Parathyroid adenoma (tissue), 2 donors: ENCODE data around the gene EIF1.
"Not testable (repeated sequence)": the region's sequence is repeated elsewhere in the genome, so short reads cannot be mapped to it uniquely, and the experiment has no call there.

Experiments
- H2AFZ ChIP-seq: fragments of 300-600 bp; sonication (generic); one replicate; pipeline ENCODE4 v1.7.0; 2017; ENCODE audit warnings: antibody characterized with exemption, mild to moderate bottlenecking
- H3K27ac ChIP-seq: fragments of 300-600 bp; sonication (generic); one replicate; pipeline ENCODE4 v1.7.0; 2017
- H3K27me3 ChIP-seq: fragments of 300-600 bp; sonication (generic); one replicate; pipeline ENCODE4 v1.7.0; 2017; ENCODE audit warnings: low read length; ENCODE audit not compliant: control insufficient read depth, insufficient read depth
- H3K36me3 ChIP-seq: fragments of 300-600 bp; sonication (generic); one replicate; pipeline ENCODE4 v1.7.0; 2017; ENCODE audit warnings: low read length; ENCODE audit not compliant: control insufficient read depth, insufficient read depth
- H3K4me1 ChIP-seq: fragments of 300-600 bp; sonication (generic); one replicate; pipeline ENCODE4 v1.7.0; 2017; ENCODE audit warnings: control low read depth
- H3K4me2 ChIP-seq: fragments of 300-600 bp; sonication (generic); one replicate; pipeline ENCODE4 v1.7.0; 2017; ENCODE audit warnings: low read length
- H3K4me3 ChIP-seq: fragments of 300-600 bp; sonication (generic); one replicate; pipeline ENCODE4 v1.7.0; 2017; ENCODE audit warnings: low read depth, low read length
- H3K79me2 ChIP-seq: fragments of 300-600 bp; sonication (generic); one replicate; pipeline ENCODE4 v1.7.0; 2017; ENCODE audit warnings: control low read depth
- H3K9ac ChIP-seq: fragments of 300-600 bp; sonication (generic); one replicate; pipeline ENCODE4 v1.7.0; 2017; ENCODE audit warnings: mild to moderate bottlenecking
- H3K9me3 ChIP-seq: fragments of 300-600 bp; sonication (generic); one replicate; pipeline ENCODE4 v1.7.0; 2017; ENCODE audit warnings: low read length; ENCODE audit not compliant: control insufficient read depth
- TF ChIP-seq, protein P1 (sequence below): fragments of 300-600 bp; sonication (generic); IDR thresholded peaks from one replicate; pipeline ENCODE4 v1.7.0; 2017; ENCODE audit warnings: antibody characterized with exemption, mild to moderate bottlenecking
- donor health status: primary hyperparathyroidism.

The EIF1 gene

GRCh38 chr17:41688641-41689496 lies at the start of gene EIF1:
EIF1 (plus strand) TSS chr17:41688885; CDS start chr17:41689039, 154 bp downstream.
- peaks cover 14% of the 10 kb centered on the region for H3K4me1 ChIP-seq
- H3K27me3 ChIP-seq = no peaks in the 10 kb centered on the region
- peaks cover 6% of the 10 kb centered on the region for H3K79me2 ChIP-seq
- H3K4me3 ChIP-seq = peak within 1 kb of the TSS; percentile 88
- H3K9ac ChIP-seq = peak within 1 kb of the TSS; percentile 100
- peak within 1 kb of the TSS; percentile 72 for H3K4me2 ChIP-seq
- H3K27ac ChIP-seq = peak within 1 kb of the TSS; percentile 100
- no peaks in the 10 kb centered on the region for H3K36me3 ChIP-seq
- H2AFZ ChIP-seq = peak within 1 kb of the TSS; percentile 84
- TF ChIP-seq, protein P1, sequence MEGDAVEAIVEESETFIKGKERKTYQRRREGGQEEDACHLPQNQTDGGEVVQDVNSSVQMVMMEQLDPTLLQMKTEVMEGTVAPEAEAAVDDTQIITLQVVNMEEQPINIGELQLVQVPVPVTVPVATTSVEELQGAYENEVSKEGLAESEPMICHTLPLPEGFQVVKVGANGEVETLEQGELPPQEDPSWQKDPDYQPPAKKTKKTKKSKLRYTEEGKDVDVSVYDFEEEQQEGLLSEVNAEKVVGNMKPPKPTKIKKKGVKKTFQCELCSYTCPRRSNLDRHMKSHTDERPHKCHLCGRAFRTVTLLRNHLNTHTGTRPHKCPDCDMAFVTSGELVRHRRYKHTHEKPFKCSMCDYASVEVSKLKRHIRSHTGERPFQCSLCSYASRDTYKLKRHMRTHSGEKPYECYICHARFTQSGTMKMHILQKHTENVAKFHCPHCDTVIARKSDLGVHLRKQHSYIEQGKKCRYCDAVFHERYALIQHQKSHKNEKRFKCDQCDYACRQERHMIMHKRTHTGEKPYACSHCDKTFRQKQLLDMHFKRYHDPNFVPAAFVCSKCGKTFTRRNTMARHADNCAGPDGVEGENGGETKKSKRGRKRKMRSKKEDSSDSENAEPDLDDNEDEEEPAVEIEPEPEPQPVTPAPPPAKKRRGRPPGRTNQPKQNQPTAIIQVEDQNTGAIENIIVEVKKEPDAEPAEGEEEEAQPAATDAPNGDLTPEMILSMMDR = no peak
- H3K9me3 ChIP-seq = no peaks in the 10 kb centered on the region

- H3K79me2 ChIP-seq = no peaks in the 10 kb centered on the region
- TF ChIP-seq, protein P1 = no peak
- H3K4me3 ChIP-seq = no peak overlapping the region
Measured at GRCh38 chr17:41638941-41639340, 49.7 kb upstream of the EIF1 start.

DNA sequence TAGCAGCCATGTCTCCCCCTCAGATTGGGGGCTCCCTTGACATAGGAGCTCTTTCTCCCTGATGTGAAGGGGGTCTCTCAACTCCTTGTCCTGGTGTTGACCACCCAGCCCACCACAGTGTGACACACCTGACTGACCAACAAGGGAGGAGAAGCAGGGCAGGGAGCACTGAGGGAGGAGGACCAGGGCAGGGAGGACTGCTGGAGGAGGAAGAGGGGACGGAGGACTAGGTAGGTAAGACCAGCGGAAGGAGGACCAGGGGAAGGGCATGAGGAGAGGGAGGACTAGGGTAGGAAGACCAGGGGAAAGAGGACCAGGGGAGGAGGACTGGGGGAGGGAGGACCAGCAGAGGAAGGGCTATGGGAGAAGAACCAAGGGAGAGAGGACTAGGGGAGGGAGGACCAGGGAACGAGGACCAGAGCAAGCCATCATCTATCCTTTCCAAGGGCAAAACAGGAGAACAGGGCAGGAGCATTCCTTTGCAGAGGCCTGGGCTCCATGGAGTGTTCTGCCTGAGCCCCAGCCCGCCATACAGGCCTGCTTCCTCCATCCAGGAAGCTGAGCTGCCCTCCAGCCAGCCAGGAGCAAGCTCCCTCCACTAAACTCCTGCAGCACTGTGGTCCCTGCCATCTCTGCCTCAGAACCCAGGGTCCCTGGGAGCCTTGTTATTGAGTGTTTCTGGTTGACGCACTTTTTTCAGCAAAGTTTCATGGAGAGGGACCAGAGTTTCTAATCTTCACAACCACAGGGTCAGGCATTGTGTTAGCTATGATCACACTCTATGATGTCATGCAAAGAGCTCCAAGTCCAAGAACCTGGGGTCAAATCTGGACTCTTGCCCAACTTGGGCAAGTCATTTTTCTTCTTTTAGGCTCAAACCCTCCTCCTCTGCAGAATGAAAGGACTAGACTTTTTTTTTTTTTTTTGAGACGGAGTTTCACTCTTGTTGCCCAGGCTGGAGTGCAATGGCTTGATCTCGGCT lies 48.9 kb upstream of the EIF1 start:
- no peak overlapping the region for H2AFZ ChIP-seq
- H3K9me3 ChIP-seq = no peaks in the 10 kb centered on the region
- no peaks in the 10 kb centered on the region for H3K79me2 ChIP-seq
- no peak overlapping the region for H3K27ac ChIP-seq
- no peaks in the 10 kb centered on the region for H3K27me3 ChIP-seq
- H3K36me3 ChIP-seq = no peaks in the 10 kb centered on the region
- TF ChIP-seq, protein P1 = no peak
- no peaks in the 10 kb centered on the region for H3K4me1 ChIP-seq
- no peak overlapping the region for H3K4me2 ChIP-seq
- H3K4me3 ChIP-seq = no peak overlapping the region
- no peak overlapping the region for H3K9ac ChIP-seq

More at GRCh38 chr17:41638941-41639340, 49.7 kb upstream of the EIF1 start:
- H3K9me3 ChIP-seq = no peaks in the 10 kb centered on the region
- no peaks in the 10 kb centered on the region for H3K4me1 ChIP-seq
- H3K4me2 ChIP-seq = no peak overlapping the region
- no peak overlapping the region for H3K9ac ChIP-seq
- H3K36me3 ChIP-seq = no peaks in the 10 kb centered on the region
- H3K27me3 ChIP-seq = no peaks in the 10 kb centered on the region
- H3K27ac ChIP-seq = no peak overlapping the region
- H2AFZ ChIP-seq = no peak overlapping the region

DNA sequence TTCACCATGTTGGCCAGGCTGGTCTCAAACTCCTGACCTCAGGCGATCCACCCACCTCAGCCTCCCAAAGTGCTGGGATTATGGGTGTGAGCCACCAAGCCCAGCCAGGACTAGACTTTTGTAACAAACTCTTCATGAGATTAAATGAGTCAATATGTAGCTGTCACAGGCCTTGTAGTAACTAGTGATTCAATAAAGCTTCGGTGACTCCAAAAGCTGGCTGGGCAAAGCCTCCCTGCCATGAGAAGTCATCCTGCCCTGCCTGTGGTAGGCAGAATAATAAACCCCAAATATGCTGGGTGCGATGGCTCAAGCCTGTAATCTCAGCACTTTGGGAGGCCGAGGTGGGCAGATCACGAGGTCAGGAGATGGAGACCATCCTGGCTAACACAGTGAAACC lies 48.1 kb upstream of the EIF1 start:
- H3K27me3 ChIP-seq, H3K36me3 ChIP-seq: not testable (repeated sequence)

More for the DNA sequence above, 48.1 kb upstream of the EIF1 start:
- H3K79me2 ChIP-seq, H3K9me3 ChIP-seq, H3K4me3 ChIP-seq, H3K9ac ChIP-seq, H3K27ac ChIP-seq, H3K4me2 ChIP-seq, H3K4me1 ChIP-seq, H2AFZ ChIP-seq: not testable (repeated sequence)
